Measurements from ENCODE around the gene UTS2. TPM values are rescaled to one million over a fixed set of nuclear protein-coding genes. Genes with fewer than 3 reads are reported as not detected.
A peak's percentile ranks its signal among the peaks of the same experiment; 100 is the strongest.

The UTS2 gene
- total and polyA plus RNA-seq, 9 of the 15 experiments (the other 6 are each of a cell fraction or from before 2014, with no cell fraction given): 0.22 to 0.29 TPM; not detected in 7

GRCh38 chr1:7826363-7826762 is 26.5 kb downstream of the UTS2 start (continued):
- TF ChIP-seq MGA (IDR thresholded peaks at IDR 0.05) (peak; percentile 73), ZBTB1 (CRISPR knock-in tag; IDR thresholded peaks at IDR 0.05; ENCODE audit: borderline replicate concordance, low read depth) (no peak), POU5F1 (IDR thresholded peaks at IDR 0.05; ENCODE audit: borderline replicate concordance, low read depth, low read length, partially characterized antibody) (no peak), VEZF1 (CRISPR knock-in tag; IDR thresholded peaks at IDR 0.05) (no peak), ZNF592 (IDR thresholded peaks at IDR 0.05) (peak; percentile 56), FIP1L1 (IDR thresholded peaks at IDR 0.05; ENCODE audit: low read depth, low read length, poor library complexity, severe bottlenecking) (no peak), ZNF316 (IDR thresholded peaks at IDR 0.05) (no peak), ZNF217 (CRISPR knock-in tag; IDR thresholded peaks at IDR 0.05) (no peak), NFIX (CRISPR knock-in tag; IDR thresholded peaks at IDR 0.05; ENCODE audit: low read depth) (no peak), PRMT5 (CRISPR knock-in tag; IDR thresholded peaks at IDR 0.05) (no peak), ZNF146 (CRISPR knock-in tag; IDR thresholded peaks at IDR 0.05; ENCODE audit: unreplicated experiment) (no peak)

All from K562 (cell line).